NCI-H69 (cell line): Measurements from ENCODE around the gene GGPS1.
"Not testable (repeated sequence)": the region's sequence is repeated elsewhere in the genome, so short reads cannot be mapped to it uniquely, and the experiment has no call there.

Experiments used
- DNase-seq: peaks from one replicate; lab custom pipeline; 2025; lab: John Stamatoyannopoulos, UW

GGPS1 gene

DNA sequence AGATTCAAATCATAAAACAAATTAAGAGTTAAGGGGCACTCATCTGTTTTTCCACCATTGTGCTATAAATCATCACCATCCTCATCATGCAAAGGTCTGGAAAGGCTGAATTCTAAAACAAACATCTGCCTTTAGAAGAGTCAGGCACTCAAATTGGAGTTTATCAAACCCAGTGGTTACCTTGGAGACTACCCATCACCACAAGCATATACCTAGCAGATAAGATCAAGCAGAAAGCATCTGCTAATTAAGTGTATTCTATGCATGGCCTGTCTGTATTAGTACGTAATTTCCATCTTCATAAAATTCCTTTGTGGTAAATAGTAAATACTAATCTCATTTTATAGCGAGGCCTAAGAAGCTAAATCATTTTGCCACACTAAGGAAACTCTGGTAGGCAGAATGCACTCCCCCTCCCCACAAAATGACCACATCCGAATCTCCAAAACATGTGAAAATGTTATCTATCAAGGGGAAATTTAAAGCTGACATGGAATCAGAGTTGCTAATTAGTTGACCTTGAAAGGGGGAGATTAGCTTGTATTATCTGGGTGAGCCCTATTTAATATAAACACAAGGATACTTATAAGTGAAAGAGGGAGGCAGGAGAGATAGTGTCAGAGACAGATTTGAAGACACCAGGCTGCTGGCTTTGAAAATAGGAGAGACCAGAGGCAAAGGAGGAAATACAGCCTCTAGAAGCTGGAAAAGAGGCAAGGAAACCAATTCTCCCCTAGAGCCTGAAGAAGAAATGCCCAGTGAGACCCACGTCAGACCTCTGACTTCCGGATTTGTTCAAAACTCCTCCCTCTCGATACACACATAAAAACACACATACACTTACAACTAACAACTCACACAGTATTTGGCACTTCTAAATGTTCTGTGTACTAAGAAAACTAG lies 23.6 kb upstream of the GGPS1 start:
- DNase-seq = peak; percentile 6

DNA sequence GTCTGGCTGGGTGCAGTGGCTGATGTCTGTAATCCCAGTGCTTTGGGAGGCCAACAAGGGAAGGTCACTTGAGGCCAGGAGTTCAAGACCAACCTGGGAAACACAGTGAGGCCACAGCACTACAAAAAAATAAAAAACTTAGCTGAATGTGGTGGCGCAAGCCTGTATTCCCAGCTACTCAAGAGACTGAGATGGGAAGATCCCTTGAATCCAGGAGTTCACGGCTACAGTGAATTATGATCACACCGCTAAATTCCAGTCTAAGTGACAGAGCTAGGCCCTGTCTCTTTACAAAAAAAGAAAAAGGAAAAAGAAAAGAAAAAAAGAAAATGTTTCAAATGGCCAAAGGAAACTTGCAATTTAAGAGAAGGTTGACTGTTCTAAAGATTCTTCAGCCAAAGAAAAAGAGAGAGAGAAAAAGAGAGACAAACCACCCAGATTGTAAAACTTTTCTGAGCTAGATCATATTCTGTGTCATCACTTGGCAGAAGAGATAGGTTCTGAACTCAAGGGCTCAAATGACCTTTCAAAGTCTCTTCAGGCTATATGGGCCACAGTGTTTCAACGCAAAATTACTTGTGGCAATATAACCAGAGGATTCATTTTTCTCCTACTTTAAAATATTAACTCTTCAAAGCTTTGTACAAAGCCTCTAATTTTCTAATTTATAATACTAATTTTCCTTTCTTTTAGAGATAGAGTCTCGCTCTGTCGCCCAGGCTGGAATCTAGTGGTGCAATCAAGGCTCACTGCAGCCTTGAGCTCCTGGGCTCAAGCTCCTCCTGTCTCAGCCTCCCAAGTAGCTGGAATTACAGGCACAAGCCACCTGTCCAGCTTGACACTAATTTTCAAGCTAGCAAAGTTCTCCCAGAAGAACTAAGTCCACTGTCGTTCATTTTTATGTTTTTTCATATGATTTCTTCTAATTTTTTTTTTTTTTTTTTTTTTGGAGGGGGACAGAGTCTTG lies 20.9 kb upstream of the GGPS1 start:
- no peak for DNase-seq

DNA sequence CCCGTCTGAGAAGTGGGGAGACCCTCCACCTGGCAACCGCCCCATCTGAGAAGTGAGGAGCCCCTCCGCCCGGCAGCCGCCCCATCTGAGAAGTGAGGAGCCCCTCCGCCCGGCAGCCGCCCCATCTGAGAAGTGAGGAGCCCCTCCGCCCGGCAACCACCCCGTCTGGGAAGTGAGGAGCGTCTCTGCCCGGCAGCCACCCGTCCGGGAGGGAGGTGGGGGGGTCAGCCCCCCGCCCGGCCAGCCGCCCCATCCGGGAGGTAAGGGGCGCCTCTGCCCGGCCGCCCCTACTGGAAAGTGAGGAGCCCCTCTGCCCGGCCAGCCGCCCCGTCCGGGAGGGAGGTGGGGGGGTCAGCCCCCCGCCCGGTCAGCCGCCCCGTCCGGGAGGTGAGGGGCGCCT lies 19.2 kb upstream of the GGPS1 start:
- not testable (repeated sequence) for DNase-seq

DNA sequence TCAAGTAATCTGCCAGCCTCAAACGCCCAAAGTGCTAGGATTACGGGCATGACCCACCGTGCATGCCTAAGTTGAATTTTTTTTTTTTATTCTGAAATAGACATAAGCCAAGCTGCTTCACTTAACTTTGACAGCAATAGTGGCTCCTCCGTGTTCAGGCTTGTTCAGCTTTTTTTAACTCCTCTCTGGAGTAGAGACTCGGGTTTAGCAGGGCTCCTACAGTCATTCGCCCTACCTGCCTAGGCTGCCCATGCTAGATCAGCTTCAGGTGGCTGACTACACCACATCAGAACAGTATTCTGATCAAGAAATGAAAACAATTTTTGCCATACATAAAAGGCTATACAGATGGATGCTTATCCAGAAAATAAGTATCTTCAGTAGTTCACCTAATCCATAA lies 15.1 kb upstream of the GGPS1 start:
- no peak for DNase-seq

DNA sequence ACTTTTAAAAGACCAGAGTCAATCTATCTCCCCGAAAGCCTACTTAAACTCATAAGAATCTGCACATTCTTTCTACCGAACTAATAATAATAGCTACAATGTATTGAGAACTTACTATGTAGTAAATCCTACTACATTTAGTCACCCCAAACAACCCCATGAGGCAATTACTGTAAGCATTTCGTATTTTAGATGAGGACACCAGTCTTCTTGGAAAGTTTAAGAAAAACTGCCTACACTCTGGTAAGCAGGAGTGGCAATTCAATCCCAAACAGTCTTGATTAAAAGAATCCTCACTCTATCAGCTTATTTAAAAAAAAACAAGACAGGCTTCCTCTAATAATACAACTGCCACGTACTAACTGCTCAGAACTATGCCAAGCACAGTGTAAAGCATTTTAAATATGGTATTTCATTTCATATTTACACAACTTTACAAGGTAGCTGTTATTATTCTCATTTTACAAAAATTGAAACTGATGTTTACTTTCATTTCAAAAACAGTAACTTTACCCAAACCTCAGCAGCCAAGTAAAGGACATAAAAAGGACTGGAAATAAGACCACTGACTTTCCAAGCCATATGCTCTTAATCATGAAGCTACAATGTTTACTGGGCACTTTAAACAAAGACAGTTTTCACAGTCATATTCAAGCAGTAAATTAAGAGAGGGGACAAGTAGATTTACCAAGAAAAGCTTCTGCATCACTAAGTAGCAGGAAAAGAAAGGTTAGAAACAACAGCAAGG lies 14.3 kb upstream of the GGPS1 start:
- DNase-seq = no peak

GRCh38 chr1:235315173-235315572 lies 13.2 kb upstream of the GGPS1 start:
- no peak for DNase-seq

- DNase-seq = no peak
Observed at GRCh38 chr1:235315735-235316134, 12.6 kb upstream of the GGPS1 start.

DNA sequence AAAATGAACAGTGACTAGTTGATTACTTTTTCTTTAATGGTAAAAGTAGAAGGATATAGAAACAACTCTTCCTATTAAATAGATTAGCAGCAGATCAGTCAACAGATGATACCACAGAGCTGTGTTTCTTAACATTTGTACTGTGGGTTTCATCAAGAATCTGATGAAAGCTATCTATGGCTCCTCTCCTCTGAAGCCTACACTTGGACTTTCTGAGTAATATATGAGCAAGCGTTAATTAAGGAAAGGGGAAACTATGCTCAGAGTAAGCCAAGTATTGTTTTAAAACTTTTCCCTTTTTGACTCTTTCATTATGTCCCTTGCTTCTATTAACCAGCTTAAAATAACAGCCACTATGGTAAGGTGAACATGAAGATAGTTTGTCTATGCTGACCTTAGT lies 11.2 kb upstream of the GGPS1 start:
- DNase-seq = no peak

DNA sequence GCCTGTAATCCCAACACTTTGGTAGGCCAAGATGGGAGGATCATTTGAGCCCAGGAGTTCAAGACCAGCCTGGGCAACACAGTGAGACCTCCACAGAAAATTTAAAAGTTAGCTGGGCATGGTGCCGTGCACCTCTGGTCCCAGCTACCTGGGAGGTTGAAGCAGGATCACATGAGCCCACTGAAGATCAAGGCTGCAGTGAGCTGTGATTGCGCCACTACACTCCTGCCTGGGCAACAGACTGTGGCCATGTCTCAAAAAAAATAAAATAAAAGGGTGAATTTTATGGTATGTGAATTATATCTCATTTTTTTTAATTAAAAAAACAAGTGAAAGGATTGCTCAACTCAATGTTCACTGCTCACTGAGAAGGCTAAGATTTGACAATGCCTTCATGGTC lies 9.1 kb upstream of the GGPS1 start:
- no peak for DNase-seq

GRCh38 chr1:235320521-235321179 lies 7.7 kb upstream of the GGPS1 start:
- no peak for DNase-seq

- DNase-seq = no peak
Observed at GRCh38 chr1:235324296-235324695, 4.1 kb upstream of the GGPS1 start.

DNA sequence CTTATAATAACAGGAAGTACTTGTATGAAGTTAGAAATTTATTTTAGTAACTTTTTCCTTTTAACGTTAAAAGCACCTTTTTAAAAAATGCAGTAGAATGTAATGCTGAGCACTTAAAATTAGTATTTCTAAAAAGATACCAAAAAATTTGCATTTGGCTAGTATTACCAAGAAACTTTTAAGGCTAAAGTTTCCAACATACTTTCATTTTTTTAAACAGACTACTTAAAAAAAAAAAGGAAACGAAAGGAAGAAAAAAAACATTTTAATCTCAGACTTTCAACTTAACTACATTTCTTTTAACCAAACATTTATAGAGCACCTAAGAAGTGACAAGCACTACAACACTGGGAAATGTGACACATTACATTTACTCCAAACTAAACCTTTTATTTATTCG lies 3.2 kb upstream of the GGPS1 start:
- no peak for DNase-seq

GRCh38 chr1:235325854-235326253 lies 2.5 kb upstream of the GGPS1 start:
- no peak for DNase-seq

- peak; percentile 58 for DNase-seq
Observed at GRCh38 chr1:235326719-235327558, 1.4 kb upstream of the GGPS1 start.

DNA sequence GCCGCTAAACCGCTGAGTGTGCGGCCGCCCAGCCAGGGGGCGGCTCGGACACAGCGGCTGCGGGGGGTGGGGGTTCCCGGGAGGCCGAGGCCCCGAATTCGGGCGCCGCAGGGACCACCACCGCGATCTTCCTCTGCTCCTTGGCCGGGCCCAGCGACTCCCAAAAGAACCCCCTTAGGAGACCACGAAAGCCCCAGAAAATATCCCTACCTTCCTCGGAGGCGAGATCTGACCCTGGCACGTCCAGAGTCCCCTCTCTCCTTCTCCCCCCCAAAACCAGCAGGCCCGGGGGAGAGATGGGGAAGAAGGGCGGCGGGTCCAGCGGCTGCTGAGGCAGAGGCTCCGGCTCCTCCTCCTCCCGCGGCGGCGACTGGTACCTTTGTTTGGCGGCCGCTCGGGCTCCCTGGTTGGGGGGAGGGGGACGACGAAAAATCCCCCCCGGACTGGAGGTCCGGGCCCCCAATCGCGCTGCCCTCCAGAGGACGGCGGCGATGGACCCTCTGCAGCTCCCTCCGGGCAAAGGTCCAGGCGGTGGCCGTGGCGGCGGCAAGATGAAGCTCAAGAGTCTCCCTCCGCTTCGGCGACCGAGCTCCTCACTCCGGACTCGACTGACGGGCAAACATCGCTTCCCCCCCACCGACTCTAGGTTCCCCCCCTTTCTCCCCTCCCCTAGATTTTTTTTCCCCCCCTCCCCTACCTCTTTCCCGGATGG lies 655 bp upstream of the GGPS1 start, which contains the start of gene ARID4B:
TSS of gene ARID4B (minus strand) at position 621 of the 712 bp plus-strand sequence. CDS start 1,260 bp downstream, outside the sequence.
- DNase-seq = no peak

- DNase-seq = peak; percentile 55
Observed at GRCh38 chr1:235329139-235329902, 951 bp downstream of the GGPS1 start.

DNA sequence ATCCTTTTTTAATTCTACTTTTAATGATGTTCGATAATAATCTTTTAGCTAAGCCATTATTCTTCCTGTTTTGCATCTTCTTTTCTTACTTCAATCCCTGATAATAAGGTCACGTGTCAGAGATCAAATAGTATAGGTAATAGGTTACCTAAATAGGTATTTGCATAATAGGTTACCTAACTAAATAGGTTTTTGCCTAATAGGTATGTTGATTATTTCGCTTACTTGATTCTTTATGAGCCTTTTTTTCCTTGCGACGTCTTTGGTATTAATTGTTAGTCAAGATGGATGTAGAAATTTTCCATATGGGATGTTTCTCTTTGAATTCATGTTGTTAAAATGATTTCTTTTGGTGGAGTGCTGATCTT lies 2.5 kb downstream of the GGPS1 start:
- DNase-seq = no peak

GRCh38 chr1:235331401-235331800 lies 3.0 kb downstream of the GGPS1 start:
- no peak for DNase-seq

DNA sequence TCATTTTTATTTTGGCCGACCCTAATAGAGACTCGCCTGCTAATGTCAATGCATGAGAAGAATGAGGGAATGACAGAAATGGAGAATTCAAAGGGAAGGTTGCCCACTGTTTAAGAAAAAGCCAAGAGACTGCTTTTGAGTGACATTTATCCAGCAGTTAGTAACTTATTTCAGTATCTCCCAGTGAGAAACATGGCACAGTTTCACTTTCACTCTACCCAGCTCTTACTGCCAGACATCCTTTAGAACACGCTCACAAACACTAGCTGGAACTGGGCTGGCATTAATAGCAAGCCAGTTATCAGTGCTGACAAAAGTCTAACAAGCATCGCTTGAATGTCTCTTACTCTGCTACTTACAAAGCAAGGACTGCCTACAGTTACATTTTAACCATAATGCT lies 8.5 kb downstream of the GGPS1 start:
- DNase-seq = no peak
